ENCODE data around the gene VANGL1. TPM values are rescaled to one million over a fixed set of nuclear protein-coding genes. Genes with fewer than 3 reads are reported as not detected.
"Not testable (repeated sequence)": the region's sequence is repeated elsewhere in the genome, so short reads cannot be mapped to it uniquely, and the experiment has no call there.

Gene VANGL1
- total and polyA plus RNA-seq, 9 donors: 4.9 to 10.2 (median 7.4) TPM

DNA sequence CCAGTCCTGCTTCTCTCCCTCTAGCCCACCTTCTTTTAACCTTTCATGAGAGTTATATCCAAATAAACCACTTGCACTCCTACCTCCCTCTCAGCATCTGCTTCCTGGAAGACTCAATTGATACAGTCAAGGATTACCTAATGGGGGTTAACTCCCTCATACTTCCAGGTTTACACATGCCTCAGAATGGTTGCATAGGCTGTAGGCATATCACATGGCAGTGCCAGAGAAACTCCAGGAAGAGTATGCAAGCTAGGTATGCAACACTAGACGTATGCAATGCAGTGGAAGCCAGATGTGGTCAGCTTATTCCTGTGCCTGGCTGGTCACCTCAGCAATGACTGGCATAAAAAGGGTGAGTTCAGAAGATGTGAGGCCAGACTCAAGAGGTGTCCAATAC, 32.7 kb upstream of the VANGL1 start:
- Histone ChIP-seq H3K27me3 (ENCODE audit: control insufficient read depth, insufficient read depth, low read length) (no peaks in the 10 kb centered on the region), H3K27ac (ENCODE audit: low read length) (no peak overlapping the region)
- 91% methylated on average over 1 of the region's 1 CpG for WGBS (ENCODE audit: insufficient coverage)

DNA sequence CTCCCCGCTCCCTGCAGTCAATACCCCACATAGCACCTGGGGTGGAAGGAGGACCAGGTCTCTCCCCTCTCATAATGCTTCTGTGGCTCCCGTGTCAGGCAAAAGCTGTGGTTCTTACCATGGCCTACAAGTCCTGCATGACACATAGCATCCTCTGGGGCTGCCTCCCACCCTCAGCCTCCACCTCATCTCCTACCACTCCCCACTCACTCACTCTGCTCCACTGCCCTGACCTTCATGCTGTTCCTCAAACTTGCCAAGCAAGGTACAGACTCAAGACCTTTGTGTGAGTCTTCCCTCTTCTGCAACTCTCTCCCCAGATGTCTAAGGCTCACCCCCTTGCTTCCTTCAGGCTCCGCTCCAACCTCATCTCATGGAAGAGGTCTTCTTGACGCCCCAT, 28.0 kb upstream of the VANGL1 start:
- whole genome bisulfite sequencing (ENCODE audit: insufficient coverage): 74% methylated on average over 3 of the region's 4 CpGs
- Histone ChIP-seq H3K4me3 (ENCODE audit: low read length) (no peak overlapping the region), H3K9me3 (replicated peaks; ENCODE audit: control insufficient read depth, low read depth, low read length) (no peaks in the 10 kb centered on the region), H3K27me3 (ENCODE audit: control insufficient read depth, insufficient read depth, low read length) (no peaks in the 10 kb centered on the region), H3K4me1 (ENCODE audit: control insufficient read depth, insufficient read depth, low read length) (no peaks in the 10 kb centered on the region), H3K36me3 (ENCODE audit: control insufficient read depth, insufficient read depth, low read length) (no peaks in the 10 kb centered on the region), H3K27ac (ENCODE audit: low read length) (no peak overlapping the region)
- DNase-seq: no peak

More for the DNA sequence above, 32.7 kb upstream of the VANGL1 start:
- Histone ChIP-seq H3K9me3 (replicated peaks; ENCODE audit: control insufficient read depth, low read depth, low read length) (no peaks in the 10 kb centered on the region), H3K4me1 (ENCODE audit: control insufficient read depth, insufficient read depth, low read length) (no peaks in the 10 kb centered on the region), H3K4me3 (ENCODE audit: low read length) (no peak overlapping the region), H3K36me3 (ENCODE audit: control insufficient read depth, insufficient read depth, low read length) (no peaks in the 10 kb centered on the region)
- no peak for DNase-seq

DNA sequence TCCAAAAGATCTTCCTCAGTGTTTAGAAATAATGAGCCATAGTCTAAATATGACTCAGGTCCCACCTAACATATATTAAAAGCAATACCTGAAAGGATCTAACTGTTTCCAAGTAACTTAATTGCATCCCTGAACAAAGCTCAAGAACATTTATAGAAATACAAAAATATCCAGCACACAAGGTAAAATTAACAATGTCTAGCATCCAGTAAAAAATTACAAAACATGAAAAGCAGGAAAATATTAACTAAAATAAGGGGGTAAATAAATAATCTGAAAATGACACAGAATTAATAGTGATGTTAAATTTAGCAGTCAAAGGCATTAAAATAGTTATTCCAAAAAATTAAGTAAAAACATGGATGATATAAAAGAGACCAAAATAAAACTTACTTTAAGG, 21.3 kb upstream of the VANGL1 start:
- no peaks in the 10 kb centered on the region for H3K4me1 ChIP-seq (ENCODE audit: control insufficient read depth, insufficient read depth, low read length)
- no peak for DNase-seq
- no peaks in the 10 kb centered on the region for H3K27me3 ChIP-seq (ENCODE audit: control insufficient read depth, insufficient read depth, low read length)

GRCh38 chr1:115620950-115621349, 20.8 kb upstream of the VANGL1 start:
- no peaks in the 10 kb centered on the region for H3K27me3 ChIP-seq (ENCODE audit: control insufficient read depth, insufficient read depth, low read length)
- H3K36me3 ChIP-seq (ENCODE audit: control insufficient read depth, insufficient read depth, low read length): no peaks in the 10 kb centered on the region
- H3K27ac ChIP-seq (ENCODE audit: low read length): no peak overlapping the region
- no peaks in the 10 kb centered on the region for H3K4me1 ChIP-seq (ENCODE audit: control insufficient read depth, insufficient read depth, low read length)
- peaks cover 10% of the 10 kb centered on the region for H3K9me3 ChIP-seq (replicated peaks; ENCODE audit: control insufficient read depth, low read depth, low read length)
- H3K4me3 ChIP-seq (ENCODE audit: low read length): no peak overlapping the region
- DNase-seq: no peak

More for the DNA sequence above, 21.3 kb upstream of the VANGL1 start:
- Histone ChIP-seq H3K9me3 (replicated peaks; ENCODE audit: control insufficient read depth, low read depth, low read length) (peaks cover 10% of the 10 kb centered on the region), H3K27ac (ENCODE audit: low read length) (no peak overlapping the region), H3K4me3 (ENCODE audit: low read length) (no peak overlapping the region), H3K36me3 (ENCODE audit: control insufficient read depth, insufficient read depth, low read length) (no peaks in the 10 kb centered on the region)

DNA sequence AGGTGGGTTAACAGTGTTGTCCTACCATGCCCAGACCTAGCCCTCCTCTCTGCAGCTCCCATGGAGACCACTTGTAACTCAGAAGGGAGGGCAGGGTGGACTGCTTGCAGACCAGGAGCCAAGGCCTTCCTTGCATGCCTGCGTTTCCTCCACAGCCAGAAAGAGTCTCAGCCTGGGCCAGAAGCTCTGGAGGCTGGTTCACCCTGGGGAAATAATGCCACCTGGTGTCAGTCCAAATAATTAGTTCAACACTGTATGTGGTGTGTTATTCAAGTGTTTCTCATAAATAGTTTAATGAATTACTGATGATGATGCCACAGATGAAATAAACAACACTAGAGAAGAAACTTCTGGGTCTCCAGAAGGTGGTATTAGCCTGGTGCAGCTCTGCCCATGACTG, 16.9 kb upstream of the VANGL1 start:
- Histone ChIP-seq H3K4me3 (ENCODE audit: low read length) (no peak overlapping the region), H3K27ac (ENCODE audit: low read length) (no peak overlapping the region), H3K4me1 (ENCODE audit: control insufficient read depth, insufficient read depth, low read length) (no peaks in the 10 kb centered on the region), H3K36me3 (ENCODE audit: control insufficient read depth, insufficient read depth, low read length) (no peaks in the 10 kb centered on the region), H3K9me3 (replicated peaks; ENCODE audit: control insufficient read depth, low read depth, low read length) (peaks cover 12% of the 10 kb centered on the region), H3K27me3 (ENCODE audit: control insufficient read depth, insufficient read depth, low read length) (no peaks in the 10 kb centered on the region)
- no CpG with 5 or more reads among the region's 1 CpG for WGBS (ENCODE audit: insufficient coverage)
- no peak for DNase-seq

- Histone ChIP-seq H3K4me1 (ENCODE audit: control insufficient read depth, insufficient read depth, low read length) (no peaks in the 10 kb centered on the region), H3K9me3 (replicated peaks; ENCODE audit: control insufficient read depth, low read depth, low read length) (peaks cover 4% of the 10 kb centered on the region), H3K27ac (ENCODE audit: low read length) (no peak overlapping the region), H3K4me3 (ENCODE audit: low read length) (no peak overlapping the region), H3K27me3 (ENCODE audit: control insufficient read depth, insufficient read depth, low read length) (no peaks in the 10 kb centered on the region), H3K36me3 (ENCODE audit: control insufficient read depth, insufficient read depth, low read length) (no peaks in the 10 kb centered on the region)
- 65% methylated on average over 2 of the region's 2 CpGs for WGBS (ENCODE audit: insufficient coverage)
- no peak for DNase-seq
Measured at GRCh38 chr1:115630342-115630741, 11.4 kb upstream of the VANGL1 start.

- DNase-seq: no peak
- Histone ChIP-seq H3K4me3 (ENCODE audit: low read length) (no peak overlapping the region), H3K27me3 (ENCODE audit: control insufficient read depth, insufficient read depth, low read length) (no peaks in the 10 kb centered on the region), H3K36me3 (ENCODE audit: control insufficient read depth, insufficient read depth, low read length) (no peaks in the 10 kb centered on the region), H3K27ac (ENCODE audit: low read length) (no peak overlapping the region), H3K4me1 (ENCODE audit: control insufficient read depth, insufficient read depth, low read length) (no peaks in the 10 kb centered on the region), H3K9me3 (replicated peaks; ENCODE audit: control insufficient read depth, low read depth, low read length) (peaks cover 4% of the 10 kb centered on the region)
- 70% methylated on average over 3 of the region's 4 CpGs for WGBS (ENCODE audit: insufficient coverage)
Measured at GRCh38 chr1:115632251-115633026, 9.3 kb upstream of the VANGL1 start.

GRCh38 chr1:115633606-115634005, 8.2 kb upstream of the VANGL1 start:
- H3K9me3 ChIP-seq (replicated peaks; ENCODE audit: control insufficient read depth, low read depth, low read length); H3K27ac ChIP-seq (ENCODE audit: low read length): not testable (repeated sequence)
- WGBS (ENCODE audit: insufficient coverage): no CpG with 5 or more reads among the region's 1 CpG

GRCh38 chr1:115637247-115637646, 4.5 kb upstream of the VANGL1 start:
- H3K4me1 ChIP-seq (ENCODE audit: control insufficient read depth, insufficient read depth, low read length); H3K27me3 ChIP-seq (ENCODE audit: control insufficient read depth, insufficient read depth, low read length); H3K27ac ChIP-seq (ENCODE audit: low read length); DNase-seq; H3K9me3 ChIP-seq (replicated peaks; ENCODE audit: control insufficient read depth, low read depth, low read length); H3K36me3 ChIP-seq (ENCODE audit: control insufficient read depth, insufficient read depth, low read length); H3K4me3 ChIP-seq (ENCODE audit: low read length): not testable (repeated sequence)
- WGBS (ENCODE audit: insufficient coverage): no CpG with 5 or more reads among the region's 1 CpG

More at GRCh38 chr1:115633606-115634005, 8.2 kb upstream of the VANGL1 start:
- not testable (repeated sequence) for H3K4me1 ChIP-seq (ENCODE audit: control insufficient read depth, insufficient read depth, low read length); H3K36me3 ChIP-seq (ENCODE audit: control insufficient read depth, insufficient read depth, low read length); DNase-seq; H3K27me3 ChIP-seq (ENCODE audit: control insufficient read depth, insufficient read depth, low read length); H3K4me3 ChIP-seq (ENCODE audit: low read length)

- H3K9me3 ChIP-seq (replicated peaks; ENCODE audit: control insufficient read depth, low read depth, low read length): peaks cover 3% of the 10 kb centered on the region
- H3K27ac ChIP-seq (ENCODE audit: low read length): no peak overlapping the region
- H3K36me3 ChIP-seq (ENCODE audit: control insufficient read depth, insufficient read depth, low read length): no peaks in the 10 kb centered on the region
- peaks cover 4% of the 10 kb centered on the region for H3K27me3 ChIP-seq (ENCODE audit: control insufficient read depth, insufficient read depth, low read length)
- no CpG with 5 or more reads among the region's 1 CpG for WGBS (ENCODE audit: insufficient coverage)
- H3K4me3 ChIP-seq (ENCODE audit: low read length): no peak overlapping the region
- no peaks in the 10 kb centered on the region for H3K4me1 ChIP-seq (ENCODE audit: control insufficient read depth, insufficient read depth, low read length)
- no peak for DNase-seq
Measured at GRCh38 chr1:115640384-115640783, 1.4 kb upstream of the VANGL1 start.

Data from muscle of leg (tissue), 11 donors.